HG02571 (cell line): Measurements from ENCODE around the gene EVC.

Experiments used
- ATAC-seq: cut with Tn5 transposase; IDR thresholded peaks from one replicate; pipeline ENCODE4 v1.9.1; 2021; ENCODE audit warnings: mild to moderate bottlenecking, moderate library complexity; ENCODE audit not compliant: unreplicated experiment

The EVC gene

GRCh38 chr4:5710961-5711478 lies at the start of gene EVC:
EVC (plus strand) TSS chr4:5711201; CDS start chr4:5711381, 180 bp downstream.
- no peak for ATAC-seq

- ATAC-seq, result no peak
These were observed 49.8 kb upstream of the EVC start for GRCh38 chr4:5661237-5661636.

DNA sequence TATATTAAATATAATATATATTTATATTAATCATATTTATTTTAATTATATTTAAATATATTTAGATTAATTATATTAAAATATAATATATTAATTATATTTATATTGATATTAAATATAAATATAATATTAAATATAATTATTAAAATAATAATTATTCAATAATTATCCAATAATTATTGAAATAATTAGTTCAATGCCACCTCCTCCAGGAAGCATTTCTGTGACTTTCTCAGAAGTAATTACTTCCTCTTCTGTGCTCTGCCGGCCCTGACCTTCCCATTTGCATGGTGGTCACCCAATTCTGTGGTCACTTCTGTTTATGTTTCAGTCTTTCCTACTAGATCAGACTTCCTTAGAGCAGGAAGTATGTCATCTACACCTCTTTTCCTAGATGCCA lies 48.4 kb upstream of the EVC start:
- ATAC-seq, result no peak

DNA sequence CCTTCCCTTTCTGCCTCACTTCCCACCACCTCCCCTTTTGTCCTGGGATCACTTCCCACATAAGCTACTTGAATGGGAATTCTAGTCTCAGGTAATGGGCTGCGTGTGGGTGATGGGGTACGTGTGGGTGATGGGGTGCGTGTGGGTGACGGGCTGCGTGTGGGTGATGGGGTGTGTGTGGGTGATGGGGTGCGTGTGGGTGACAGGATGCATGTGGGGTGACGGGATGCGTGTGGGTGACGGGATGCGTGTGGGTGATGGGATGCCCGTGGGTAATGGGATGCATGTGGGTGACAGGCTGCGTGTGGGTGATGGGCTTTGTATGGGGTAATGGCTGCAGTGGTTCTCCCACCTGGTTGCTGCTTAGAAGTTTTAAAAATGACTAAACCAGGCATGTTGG lies 46.2 kb upstream of the EVC start:
- no peak for ATAC-seq

- no peak for ATAC-seq
These were observed 44.3 kb upstream of the EVC start for GRCh38 chr4:5666741-5667140.

- ATAC-seq, result no peak
These were observed 34.2 kb upstream of the EVC start for GRCh38 chr4:5676763-5677162.

DNA sequence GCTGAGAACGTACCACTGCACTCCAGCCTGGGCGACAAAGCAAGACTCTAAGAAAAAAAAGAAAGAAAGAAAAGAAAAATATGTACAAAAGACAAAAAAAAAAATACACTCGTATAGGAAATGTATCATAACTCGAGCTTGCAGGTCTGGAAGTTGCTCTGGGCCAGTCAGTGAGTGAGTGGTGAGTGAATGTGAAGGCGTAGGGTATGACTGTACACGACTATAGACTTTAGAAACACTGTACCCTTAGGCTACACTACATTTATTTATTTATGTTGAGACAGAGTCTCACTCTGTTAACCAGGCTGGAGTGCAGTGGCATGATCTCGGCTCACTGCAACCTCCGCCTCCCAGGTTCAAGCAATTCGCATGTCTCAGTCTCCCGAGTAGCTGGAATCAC lies 32.0 kb upstream of the EVC start:
- ATAC-seq, result no peak

GRCh38 chr4:5683566-5683965 lies 27.4 kb upstream of the EVC start:
- no peak for ATAC-seq

GRCh38 chr4:5685296-5685695 lies 25.7 kb upstream of the EVC start:
- ATAC-seq, result no peak

DNA sequence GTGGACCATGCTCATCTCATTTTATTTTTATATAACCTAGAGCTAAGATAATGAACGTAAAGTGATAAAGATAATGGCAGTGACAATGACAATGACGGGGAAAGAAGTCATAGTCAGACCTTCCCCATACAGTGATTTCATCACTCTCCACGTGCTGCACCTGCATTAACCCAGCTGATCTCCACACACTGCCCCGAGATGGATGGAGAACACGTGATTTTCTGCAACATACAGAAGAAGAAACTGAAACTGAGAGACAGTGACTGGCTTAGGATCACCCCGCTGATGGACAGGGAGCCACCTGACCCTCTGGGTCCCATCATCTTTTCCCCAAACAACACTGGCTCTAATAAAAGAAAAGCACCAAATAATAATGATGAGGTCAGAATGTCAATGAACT lies 24.7 kb upstream of the EVC start:
- ATAC-seq, result no peak

DNA sequence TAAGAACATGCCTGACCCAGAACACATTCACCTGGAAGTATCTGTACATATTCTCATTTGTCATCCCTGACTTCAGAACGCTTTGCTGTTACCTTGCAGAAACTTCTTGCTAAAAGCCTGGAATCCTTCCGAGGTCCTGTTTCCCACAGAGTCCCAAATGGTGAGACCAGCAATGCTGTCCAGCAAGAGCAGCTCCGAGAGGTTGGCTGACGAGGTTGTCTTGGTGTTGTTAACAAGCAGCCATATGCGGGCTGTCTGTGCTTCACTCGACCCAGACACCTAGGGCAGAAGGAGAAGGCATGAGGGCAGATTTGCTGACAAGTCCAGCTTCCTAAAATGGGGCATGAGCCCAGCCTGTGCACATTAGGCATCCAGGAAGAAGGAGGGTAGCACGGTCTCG lies 21.9 kb upstream of the EVC start:
- ATAC-seq, result no peak

DNA sequence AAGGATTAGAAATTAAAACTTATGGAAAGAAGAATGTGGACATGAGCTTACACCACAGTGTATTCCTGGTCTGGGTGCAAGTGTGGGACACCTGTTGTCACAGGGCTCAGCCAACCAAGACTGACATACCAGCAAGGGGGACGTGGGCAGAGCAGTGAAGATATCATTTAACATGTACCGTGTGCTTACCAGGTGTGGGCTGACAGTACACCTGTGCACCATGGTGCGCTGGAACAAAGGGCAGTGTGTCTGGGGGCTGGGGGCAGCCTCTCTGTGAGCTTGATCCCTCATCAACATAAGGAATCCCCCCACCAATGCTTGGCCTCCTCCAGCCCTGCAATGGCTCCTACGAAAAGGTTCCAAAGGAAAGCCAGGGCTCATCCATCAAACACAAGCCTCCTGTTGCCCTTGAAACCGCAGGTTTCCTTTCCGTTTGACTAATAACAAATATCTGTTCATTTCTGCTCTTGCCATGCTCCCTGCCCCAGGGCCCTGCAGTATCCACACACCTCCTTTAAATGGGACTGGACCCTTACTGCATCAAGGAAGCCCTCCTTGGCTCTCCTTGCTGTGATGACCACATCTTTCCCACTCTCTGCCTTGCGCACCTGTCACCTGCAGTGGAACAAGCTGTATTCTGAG lies 19.4 kb upstream of the EVC start:
- ATAC-seq, result no peak

DNA sequence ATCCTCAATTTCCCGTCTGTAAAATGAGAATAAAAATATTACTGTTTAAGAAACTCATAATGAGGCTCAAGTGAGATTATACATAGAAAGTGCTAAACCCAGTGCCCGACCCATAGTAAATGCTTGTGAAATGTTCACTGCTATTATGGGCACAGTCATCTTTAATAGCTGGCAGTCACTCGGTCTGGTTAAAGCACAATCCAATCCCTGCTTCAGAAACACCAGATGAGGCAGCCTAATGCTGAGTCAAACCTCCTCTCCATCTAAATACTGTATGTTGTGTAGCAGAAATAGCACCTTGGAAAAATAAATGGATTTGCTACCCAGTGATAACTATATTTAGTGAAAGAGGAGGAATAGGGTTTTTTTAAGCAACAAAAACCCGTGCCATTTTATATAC lies 17.1 kb upstream of the EVC start:
- no peak for ATAC-seq

DNA sequence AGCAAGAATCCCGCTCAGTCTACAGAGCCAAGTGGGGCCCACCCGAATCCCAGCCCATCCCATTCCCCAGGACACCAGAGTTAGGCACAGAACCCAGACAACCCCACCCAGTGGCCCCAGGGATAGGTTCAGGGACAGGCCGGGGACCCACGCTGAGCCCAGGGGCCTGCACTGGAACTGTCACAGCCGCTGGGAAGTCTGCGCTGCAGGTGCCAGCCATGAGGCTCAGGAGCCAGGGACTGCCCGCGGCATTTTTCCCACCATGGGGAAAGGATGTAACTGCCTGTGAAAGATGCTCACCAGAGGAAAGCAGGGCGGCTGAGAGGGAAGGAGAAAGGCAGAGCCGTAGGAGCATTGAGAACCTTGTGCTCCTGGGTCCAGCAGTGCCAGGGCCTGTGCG lies 14.7 kb upstream of the EVC start:
- no peak for ATAC-seq

DNA sequence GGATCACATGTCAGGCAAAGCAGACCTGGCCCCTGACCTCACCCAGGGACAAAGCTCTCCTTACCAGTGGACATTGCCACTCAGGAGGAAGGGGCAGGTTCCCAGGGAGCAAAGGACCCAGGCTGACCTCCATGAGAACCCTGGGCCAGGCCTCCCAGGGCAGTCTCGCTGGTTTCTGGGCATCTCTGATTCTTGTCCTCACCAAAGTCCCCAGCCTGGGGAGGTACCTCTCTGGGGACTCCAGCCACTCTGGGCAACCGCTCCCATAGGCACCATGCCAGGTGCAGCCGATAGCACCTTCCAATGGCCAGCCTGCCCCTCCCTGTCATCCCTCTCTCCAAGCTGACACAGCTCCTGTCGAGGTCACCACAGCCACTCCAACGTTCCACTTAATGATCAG lies 10.5 kb upstream of the EVC start:
- no peak for ATAC-seq

- ATAC-seq, result no peak
These were observed 9.0 kb upstream of the EVC start for GRCh38 chr4:5701971-5702370.

DNA sequence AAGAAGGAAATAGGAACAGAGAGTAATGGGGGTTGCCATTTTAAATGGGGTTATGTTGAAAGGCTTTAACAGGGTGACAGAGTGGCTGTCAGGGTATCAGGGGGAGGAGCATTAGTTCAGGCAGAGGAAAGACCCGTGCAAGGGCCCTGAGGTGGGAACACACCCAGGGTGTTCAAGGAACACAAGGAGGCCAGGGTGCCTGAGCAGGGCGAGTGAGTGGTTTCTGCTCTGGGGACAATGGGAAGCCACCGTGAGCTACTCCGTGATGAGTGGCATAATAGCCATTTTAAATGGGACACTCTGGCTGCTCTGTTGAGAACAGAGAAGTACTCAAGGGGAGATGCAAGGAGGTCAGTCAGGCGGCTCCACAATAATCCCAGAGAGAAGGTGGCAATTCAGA lies 7.2 kb upstream of the EVC start:
- no peak for ATAC-seq

DNA sequence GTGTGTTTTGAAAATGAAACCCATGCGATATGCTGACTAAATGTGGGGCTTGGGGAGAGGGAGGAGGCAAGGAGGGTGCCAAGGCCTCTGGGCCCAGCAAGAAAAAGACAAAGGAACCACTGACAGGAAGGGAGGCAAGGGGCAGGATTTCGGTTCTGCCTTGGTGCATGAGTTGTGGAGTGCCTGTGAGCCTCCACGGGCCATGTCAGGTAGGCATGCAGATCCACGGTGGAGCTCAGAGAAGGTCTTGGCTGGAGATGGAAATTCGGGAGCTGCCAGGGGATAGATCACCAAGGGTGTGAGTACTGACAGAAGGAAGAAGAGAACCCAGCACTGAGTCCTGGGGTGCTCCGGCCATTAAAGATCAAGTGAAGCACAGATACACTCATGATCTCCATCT lies 6.7 kb upstream of the EVC start:
- no peak for ATAC-seq

DNA sequence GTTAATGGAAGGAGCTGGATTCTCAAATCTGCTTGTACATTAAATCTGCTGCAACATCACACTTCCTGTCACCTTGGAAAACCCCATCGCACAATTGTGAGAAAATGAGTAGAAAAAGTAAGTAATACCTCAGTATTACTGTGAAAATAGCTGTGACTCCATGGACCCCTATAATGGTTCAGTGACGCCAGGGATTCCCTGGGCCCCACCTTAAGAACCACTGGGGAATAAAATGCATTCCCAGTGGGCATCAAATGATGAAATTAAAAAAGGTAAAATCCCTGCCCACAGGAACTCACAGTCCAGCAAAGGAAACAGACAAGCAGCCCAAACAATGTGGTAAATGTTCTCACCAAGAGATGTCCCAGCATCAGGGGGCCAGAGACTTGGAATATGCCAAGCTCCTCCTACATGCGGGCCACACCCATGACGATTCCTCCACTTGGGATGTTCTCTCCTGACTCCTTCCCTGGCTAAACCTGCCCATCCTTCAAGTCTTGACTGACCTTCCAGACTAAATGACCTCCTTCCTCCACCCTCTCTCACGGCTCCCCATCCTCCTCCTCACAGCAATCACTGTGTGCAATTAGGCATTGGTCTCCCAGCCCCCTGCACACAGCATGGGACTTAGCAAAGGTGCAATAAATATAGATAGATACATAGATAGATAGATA lies 5.2 kb upstream of the EVC start:
- no peak for ATAC-seq

- ATAC-seq, result no peak
These were observed 4.3 kb upstream of the EVC start for GRCh38 chr4:5706486-5707290.

DNA sequence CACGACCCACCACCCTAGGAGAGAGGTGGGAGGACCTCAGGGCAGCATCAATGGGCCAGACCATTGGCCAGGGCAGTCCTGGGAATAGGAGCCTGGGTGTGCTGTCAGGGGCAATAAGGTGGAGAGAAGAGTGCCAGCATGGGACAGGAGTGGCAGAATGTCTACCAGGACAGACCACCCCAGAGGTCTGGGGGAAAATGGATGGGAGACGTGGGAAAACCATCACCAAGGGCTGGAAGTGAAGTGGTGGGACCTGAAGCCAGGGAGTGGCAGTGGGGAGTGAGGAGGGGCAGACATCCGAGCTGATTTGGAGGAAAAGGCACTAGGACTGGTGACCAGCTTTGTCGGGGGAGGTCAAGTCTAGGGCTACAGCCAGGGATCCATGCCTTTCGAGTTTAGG lies 3.6 kb upstream of the EVC start:
- ATAC-seq, result no peak
